DND-41 (cell line): ENCODE results near the gene JUP.

Experiments
- ATAC-seq: fragments of 200-7000 bp; cut with Tn5 transposase; 3 replicates; pipeline ENCODE4 v1.9.1; 2021; ENCODE audit warnings: low read depth; ENCODE audit not compliant: insufficient read depth
- DNase-seq: peaks from one replicate; pipeline ENCODE4 v3.0.0-alpha.2; 2020
- H2AFZ ChIP-seq: 2 replicates; pipeline ENCODE4 v1.6.0; 2012; ENCODE audit warnings: low read depth, low read length
- H3K27ac ChIP-seq: 2 replicates; pipeline ENCODE4 v1.5.1; 2012; ENCODE audit warnings: low read length, inconsistent platforms
- H3K27me3 ChIP-seq: fragments of 200-600 bp; sonication (generic); 2 replicates; pipeline ENCODE4 v1.6.0; 2012; ENCODE audit warnings: low read length, mild to moderate bottlenecking, inconsistent platforms; ENCODE audit not compliant: insufficient read depth, poor library complexity
- H3K36me3 ChIP-seq: 2 replicates; pipeline ENCODE4 v1.5.1; 2012; ENCODE audit warnings: low read length, inconsistent platforms; ENCODE audit not compliant: insufficient read depth
- H3K4me1 ChIP-seq: 2 replicates; pipeline ENCODE4 v1.5.1; 2012; ENCODE audit warnings: mild to moderate bottlenecking, low read length; ENCODE audit not compliant: insufficient read depth
- H3K4me2 ChIP-seq: 2 replicates; pipeline ENCODE4 v1.6.0; 2012; ENCODE audit warnings: mild to moderate bottlenecking, moderate library complexity, low read length, inconsistent platforms; ENCODE audit not compliant: insufficient read depth
- H3K4me3 ChIP-seq, 2 experiments: fragments of 200-600 bp in 1 of 2; shearing (Covaris generic) in 1 of 2; 2 replicates each; pipeline ENCODE4 v1.5.1; 2012 to 2016; ENCODE audit warnings: inconsistent platforms in 2 of 2, low read length in 2 of 2, mild to moderate bottlenecking in 2 of 2, low read depth in 1 of 2, moderate library complexity in 1 of 2
- H3K79me2 ChIP-seq: 2 replicates; pipeline ENCODE4 v1.6.0; 2012; ENCODE audit warnings: low read length, inconsistent platforms; ENCODE audit not compliant: insufficient read depth
- H3K9ac ChIP-seq: 2 replicates; pipeline ENCODE4 v1.6.0; 2012; ENCODE audit warnings: low read depth, mild to moderate bottlenecking, inconsistent platforms, low read length, moderate library complexity
- H3K9me3 ChIP-seq: 2 replicates; pipeline ENCODE4 v1.5.1; 2012; ENCODE audit warnings: low read length, moderate library complexity, mild to moderate bottlenecking, inconsistent platforms; ENCODE audit not compliant: insufficient read depth, severe bottlenecking
- H4K20me1 ChIP-seq: 2 replicates; pipeline ENCODE4 v1.6.0; 2012; ENCODE audit warnings: low read length; ENCODE audit not compliant: insufficient read depth
- CTCF ChIP-seq: IDR thresholded peaks from 2 replicates; pipeline ENCODE4 v1.5.1; 2012; ENCODE audit warnings: borderline replicate concordance, low read length, moderate library complexity, mild to moderate bottlenecking; ENCODE audit not compliant: poor library complexity, severe bottlenecking; ENCODE audit errors: extremely low read depth
- EZH2 ChIP-seq: IDR thresholded peaks from 3 replicates; pipeline ENCODE4 v1.6.1; 2012; ENCODE audit warnings: borderline replicate concordance, low read depth, mild to moderate bottlenecking, moderate library complexity, low read length, inconsistent platforms; ENCODE audit not compliant: severe bottlenecking

JUP gene

GRCh38 chr17:41782142-41782541 lies 4.4 kb downstream of the JUP start:
- no peaks in the 10 kb centered on the region for H4K20me1 ChIP-seq

GRCh38 chr17:41781404-41782110 lies 5.0 kb downstream of the JUP start:
- ATAC-seq: no peak
- Histone ChIP-seq H3K27me3 (no peaks in the 10 kb centered on the region), H3K27ac (no peak overlapping the region), H3K4me2 (no peak overlapping the region), H2AFZ (no peak overlapping the region), H3K9me3 (no peaks in the 10 kb centered on the region), H3K9ac (no peak overlapping the region), H3K4me1 (no peaks in the 10 kb centered on the region), H4K20me1 (no peaks in the 10 kb centered on the region), H3K79me2 (no peaks in the 10 kb centered on the region), H3K36me3 (no peaks in the 10 kb centered on the region), H3K4me3 (no peak overlapping the region)
- no peak for TF ChIP-seq CTCF
- TF ChIP-seq EZH2: no peak
- no peak for DNase-seq

More at GRCh38 chr17:41782142-41782541, 4.4 kb downstream of the JUP start:
- H3K4me1 ChIP-seq: no peaks in the 10 kb centered on the region
- H3K27me3 ChIP-seq: no peaks in the 10 kb centered on the region
- no peak overlapping the region for H3K27ac ChIP-seq
- ATAC-seq: no peak
- no peak overlapping the region for H3K9ac ChIP-seq
- no peak for DNase-seq
- TF ChIP-seq EZH2 (no peak), CTCF (no peak)
- H2AFZ ChIP-seq: no peak overlapping the region
- H3K36me3 ChIP-seq: no peaks in the 10 kb centered on the region
- H3K4me2 ChIP-seq: no peak overlapping the region
- no peak overlapping the region for H3K4me3 ChIP-seq
- H3K79me2 ChIP-seq: no peaks in the 10 kb centered on the region
- H3K9me3 ChIP-seq: no peaks in the 10 kb centered on the region

- H2AFZ ChIP-seq: no peak overlapping the region
- H3K27ac ChIP-seq: no peak overlapping the region
- H3K79me2 ChIP-seq: no peaks in the 10 kb centered on the region
- DNase-seq (no peak), ATAC-seq (no peak)
- H3K4me3 ChIP-seq: no peak overlapping the region
- no peak overlapping the region for H3K4me2 ChIP-seq
- no peak for TF ChIP-seq CTCF
- no peak for TF ChIP-seq EZH2
- H3K4me1 ChIP-seq: no peaks in the 10 kb centered on the region
- H3K27me3 ChIP-seq: no peaks in the 10 kb centered on the region
- no peaks in the 10 kb centered on the region for H3K9me3 ChIP-seq
- no peak overlapping the region for H3K9ac ChIP-seq
- H3K36me3 ChIP-seq: no peaks in the 10 kb centered on the region
- H4K20me1 ChIP-seq: no peaks in the 10 kb centered on the region
Measured at GRCh38 chr17:41779954-41780353, 6.6 kb downstream of the JUP start.
